Activated CD4-positive, alpha-beta T cell treated with anti-CD3 and anti-CD28 coated beads, Interleukin-2, amount 10 ng/mL, durations not matched to agents 24 days and 14 days (primary cell): ENCODE measurements around the gene FANK1. TPM values are rescaled to one million over a fixed set of nuclear protein-coding genes. Genes with fewer than 3 reads are reported as not detected.

Experiments
- DNase-seq: peaks from one replicate; pipeline ENCODE4 v3.0.0; 2022
- H3K27ac Mint-ChIP-seq: one replicate; pipeline ENCODE4 v1.8.0; 2022; ENCODE audit warnings: mild to moderate bottlenecking, mixed read lengths
- H3K27me3 Mint-ChIP-seq: one replicate; pipeline ENCODE4 v1.8.0; 2022; ENCODE audit warnings: mixed read lengths
- H3K36me3 Mint-ChIP-seq: one replicate; pipeline ENCODE4 v1.8.0; 2022; ENCODE audit warnings: low read depth, mild to moderate bottlenecking, mixed read lengths
- H3K4me1 Mint-ChIP-seq: one replicate; pipeline ENCODE4 v1.8.0; 2021; ENCODE audit warnings: mixed read lengths
- H3K4me3 Mint-ChIP-seq: one replicate; pipeline ENCODE4 v1.8.0; 2022; ENCODE audit warnings: mild to moderate bottlenecking, moderate library complexity, mixed read lengths
- H3K9me3 Mint-ChIP-seq: one replicate; pipeline ENCODE4 v1.8.0; 2021; ENCODE audit warnings: mixed read lengths
- intact Hi-C: fragments of 100-400 bp; cut with micrococcal nuclease; formaldehyde crosslinking; loops from one replicate; pipeline ENCODE4 v1.15.1; 2023
- total RNA-seq: library from RNA; stranded (reverse); gene quantifications from 2 replicates; pipeline ENCODE4 v1.2.3, GENCODE V29; 2022

FANK1 gene
- total RNA-seq, 1 donor from 2014 or later: not detected

- intact Hi-C loops: loop anchor here (2.0 to 10.0 kb wide), 3 partner anchors 115 to 1875 kb away; no protein-coding TSS in a partner anchor
- H3K9me3 Mint-ChIP-seq: no peaks in the 10 kb centered on the region
- no peak for DNase-seq
- no peaks in the 10 kb centered on the region for H3K27me3 Mint-ChIP-seq
- H3K4me3 Mint-ChIP-seq: no peak overlapping the region
- no peak overlapping the region for H3K27ac Mint-ChIP-seq
- H3K4me1 Mint-ChIP-seq: no peaks in the 10 kb centered on the region
- no peaks in the 10 kb centered on the region for H3K36me3 Mint-ChIP-seq
Measured at GRCh38 chr10:125979976-125980375, 83.6 kb downstream of the FANK1 start.

DNA sequence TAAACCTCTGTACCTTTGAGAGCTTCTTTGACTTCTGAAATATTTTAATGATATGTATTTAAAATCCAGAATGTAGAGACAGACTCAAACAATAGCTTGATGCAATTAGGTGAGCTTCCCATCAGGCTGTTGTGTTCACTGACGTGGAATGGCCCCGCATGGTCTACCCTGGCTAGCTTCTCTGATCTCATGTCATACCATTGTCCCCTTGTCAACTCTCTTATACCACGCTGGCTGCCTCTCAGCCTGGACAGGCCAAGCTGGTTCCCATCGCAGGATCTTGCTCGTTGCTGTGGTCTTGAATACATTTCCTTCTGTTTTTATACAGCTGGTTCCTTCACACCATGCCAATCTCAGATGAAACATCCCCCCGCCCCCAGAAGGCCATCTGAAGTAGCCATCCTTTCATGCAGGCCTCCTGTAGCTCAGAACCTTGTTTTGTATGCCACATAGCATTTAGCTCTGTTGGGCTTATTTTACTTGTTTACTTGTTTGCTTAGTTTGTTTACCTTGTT, 84.2 kb downstream of the FANK1 start:
- H3K4me1 Mint-ChIP-seq: no peaks in the 10 kb centered on the region
- H3K36me3 Mint-ChIP-seq: no peaks in the 10 kb centered on the region
- intact Hi-C loops: loop anchor here (2.0 to 10.0 kb wide), 2 partner anchors 406 to 1874 kb away; no protein-coding TSS in a partner anchor
- no peak for DNase-seq
- no peaks in the 10 kb centered on the region for H3K27me3 Mint-ChIP-seq
- H3K4me3 Mint-ChIP-seq: no peak overlapping the region
- no peaks in the 10 kb centered on the region for H3K9me3 Mint-ChIP-seq
- no peak overlapping the region for H3K27ac Mint-ChIP-seq

DNA sequence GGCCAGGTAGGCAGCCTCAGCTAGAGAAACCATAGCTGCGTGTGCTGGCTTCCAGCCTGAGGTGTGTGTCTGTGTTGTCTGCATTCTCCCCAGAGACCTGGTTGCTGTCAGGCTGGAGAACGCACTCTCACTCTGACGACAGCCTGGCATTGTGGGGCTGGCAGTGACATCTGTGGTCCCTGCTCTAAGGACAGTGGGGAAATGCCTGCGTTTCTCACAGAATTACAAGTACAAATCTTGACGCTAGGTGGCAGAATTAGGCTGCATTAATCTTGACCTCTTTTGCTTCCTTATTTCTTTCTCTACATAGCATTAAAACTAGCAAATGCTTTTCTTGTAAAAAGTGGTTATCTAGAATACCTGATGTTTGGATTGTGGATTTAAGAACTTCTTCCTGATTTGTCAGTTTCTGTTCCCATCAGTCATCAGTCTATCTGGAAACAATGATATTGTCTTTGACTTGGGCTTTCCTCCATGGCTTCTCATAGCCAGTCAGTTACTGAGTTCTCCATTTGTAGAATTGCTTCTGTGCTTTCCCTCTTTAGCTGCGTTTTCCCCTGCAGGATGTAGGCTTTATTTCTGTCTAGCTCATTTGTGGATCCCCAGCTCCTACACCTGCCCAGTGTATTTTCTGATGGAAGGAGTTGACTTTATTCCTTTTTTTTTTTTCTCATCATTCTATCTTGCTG, 86.0 kb downstream of the FANK1 start:
- DNase-seq: peak; percentile 66
- H3K27me3 Mint-ChIP-seq: no peaks in the 10 kb centered on the region
- H3K27ac Mint-ChIP-seq: no peak overlapping the region
- no peaks in the 10 kb centered on the region for H3K4me1 Mint-ChIP-seq
- H3K4me3 Mint-ChIP-seq: no peak overlapping the region
- H3K9me3 Mint-ChIP-seq: no peaks in the 10 kb centered on the region
- no peaks in the 10 kb centered on the region for H3K36me3 Mint-ChIP-seq
- intact Hi-C loops: loop anchor here (2.0 to 10.0 kb wide), 2 partner anchors 522 to 1872 kb away; no protein-coding TSS in a partner anchor

- Mint-ChIP-seq H3K4me3 (no peak overlapping the region), H3K27ac (no peak overlapping the region), H3K36me3 (no peaks in the 10 kb centered on the region), H3K4me1 (no peaks in the 10 kb centered on the region), H3K9me3 (no peaks in the 10 kb centered on the region), H3K27me3 (no peaks in the 10 kb centered on the region)
- DNase-seq: no peak
- intact Hi-C loops: loop anchor here (2.0 to 10.0 kb wide), 2 partner anchors 522 to 1872 kb away; no protein-coding TSS in a partner anchor
Measured at GRCh38 chr10:125983161-125983560, 86.8 kb downstream of the FANK1 start.

DNA sequence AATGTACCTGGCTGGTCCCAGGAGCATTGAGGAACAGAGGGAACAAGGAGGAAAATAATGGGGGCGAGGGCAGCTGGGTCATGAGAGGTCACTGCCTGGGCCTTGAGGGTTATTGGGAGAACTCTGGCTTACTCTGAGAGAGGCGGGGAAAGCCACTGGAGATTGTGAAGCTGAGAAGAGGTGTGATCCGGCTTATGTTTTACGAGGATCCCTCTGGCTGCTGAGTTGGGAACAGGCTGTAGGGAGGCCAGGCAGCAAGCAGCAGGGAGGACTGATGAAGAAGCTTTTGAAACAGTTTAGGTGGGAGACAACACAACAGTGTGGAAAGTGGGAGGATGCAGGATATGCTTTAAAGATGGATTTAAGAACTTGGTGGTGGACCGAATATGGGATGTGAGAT, 87.3 kb downstream of the FANK1 start:
- Mint-ChIP-seq H3K9me3 (no peaks in the 10 kb centered on the region), H3K4me1 (no peaks in the 10 kb centered on the region), H3K36me3 (no peaks in the 10 kb centered on the region), H3K27me3 (no peaks in the 10 kb centered on the region), H3K27ac (no peak overlapping the region), H3K4me3 (no peak overlapping the region)
- DNase-seq: no peak
- intact Hi-C loops: loop anchor here (2.0 to 10.0 kb wide), 2 partner anchors 521 to 1871 kb away; no protein-coding TSS in a partner anchor

DNA sequence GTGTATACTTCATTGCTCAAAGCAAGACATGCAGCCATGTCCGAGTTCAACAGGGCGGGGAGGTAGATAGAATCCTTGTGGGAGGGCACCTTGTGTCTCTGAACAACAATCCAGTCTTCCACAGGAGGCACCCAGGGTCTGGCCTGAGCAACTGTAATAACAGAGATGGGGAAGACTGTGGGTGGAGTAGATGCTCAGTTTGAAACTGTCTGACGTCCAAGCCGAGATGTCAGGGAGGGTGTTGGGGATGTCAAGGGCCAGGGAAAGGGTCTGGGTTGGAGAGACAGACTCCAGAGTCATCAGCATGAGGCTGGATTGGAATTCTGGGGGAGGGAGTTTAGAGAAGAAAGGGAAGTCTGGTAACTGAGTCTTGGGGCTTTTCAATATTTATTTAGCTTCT, 88.0 kb downstream of the FANK1 start:
- intact Hi-C loops: loop anchor here (10.0 kb wide), 1 partner anchor 1870 kb away; no protein-coding TSS in a partner anchor
- no peaks in the 10 kb centered on the region for H3K27me3 Mint-ChIP-seq
- no peaks in the 10 kb centered on the region for H3K4me1 Mint-ChIP-seq
- no peaks in the 10 kb centered on the region for H3K36me3 Mint-ChIP-seq
- no peaks in the 10 kb centered on the region for H3K9me3 Mint-ChIP-seq
- no peak overlapping the region for H3K27ac Mint-ChIP-seq
- DNase-seq: no peak
- no peak overlapping the region for H3K4me3 Mint-ChIP-seq

GRCh38 chr10:125984865-125985495, 88.6 kb downstream of the FANK1 start:
- Mint-ChIP-seq H3K27ac (no peak overlapping the region), H3K4me1 (no peaks in the 10 kb centered on the region), H3K36me3 (no peaks in the 10 kb centered on the region), H3K9me3 (no peaks in the 10 kb centered on the region), H3K4me3 (no peak overlapping the region), H3K27me3 (no peaks in the 10 kb centered on the region)
- DNase-seq: no peak
- intact Hi-C loops: loop anchor here (10.0 kb wide), 1 partner anchor 1870 kb away; no protein-coding TSS in a partner anchor

DNA sequence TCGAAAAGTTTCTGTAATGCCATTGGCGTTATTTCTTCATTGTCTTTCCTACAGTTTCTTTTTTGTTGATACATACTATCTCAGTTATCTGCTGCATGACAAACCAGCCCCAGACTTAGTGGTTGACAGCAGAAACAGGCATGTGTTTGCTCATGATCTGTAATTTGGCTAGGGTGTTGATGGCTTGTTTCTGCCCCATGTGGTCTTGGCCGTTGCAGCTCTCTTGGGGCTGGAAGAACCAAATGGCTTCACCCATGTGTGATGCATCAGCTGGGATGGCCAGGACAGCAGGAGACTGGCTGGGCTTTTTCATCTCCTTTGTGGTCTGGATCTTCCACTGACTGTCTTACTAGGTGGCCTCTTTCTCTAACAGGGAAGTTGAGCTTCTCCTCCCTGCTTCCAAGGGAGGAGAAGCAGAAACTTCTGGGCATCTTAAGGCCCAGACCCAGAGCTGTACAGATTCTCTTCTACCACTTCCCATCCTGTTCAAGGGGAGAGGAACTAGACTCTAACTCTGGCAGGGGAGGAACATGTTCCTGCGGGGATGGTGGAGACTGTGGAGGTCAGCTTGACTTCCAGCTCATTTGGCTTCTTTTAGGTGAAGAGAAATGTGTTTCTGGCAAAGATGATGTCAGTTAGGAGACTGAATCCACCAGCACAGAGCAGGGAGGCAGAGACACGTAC, 89.3 kb downstream of the FANK1 start:
- H3K36me3 Mint-ChIP-seq: no peaks in the 10 kb centered on the region
- no peak for DNase-seq
- no peak overlapping the region for H3K27ac Mint-ChIP-seq
- no peaks in the 10 kb centered on the region for H3K27me3 Mint-ChIP-seq
- no peaks in the 10 kb centered on the region for H3K4me1 Mint-ChIP-seq
- no peak overlapping the region for H3K4me3 Mint-ChIP-seq
- no peaks in the 10 kb centered on the region for H3K9me3 Mint-ChIP-seq
- intact Hi-C loops: loop anchor here (10.0 kb wide), 1 partner anchor 1869 kb away; no protein-coding TSS in a partner anchor

GRCh38 chr10:125989791-125990190, 93.4 kb downstream of the FANK1 start:
- Mint-ChIP-seq H3K4me3 (no peak overlapping the region), H3K9me3 (no peaks in the 10 kb centered on the region), H3K4me1 (no peaks in the 10 kb centered on the region), H3K27me3 (no peaks in the 10 kb centered on the region), H3K27ac (no peak overlapping the region), H3K36me3 (no peaks in the 10 kb centered on the region)
- intact Hi-C loops: loop anchor here (10.0 kb wide), 1 partner anchor 1865 kb away; no protein-coding TSS in a partner anchor
- DNase-seq: no peak

DNA sequence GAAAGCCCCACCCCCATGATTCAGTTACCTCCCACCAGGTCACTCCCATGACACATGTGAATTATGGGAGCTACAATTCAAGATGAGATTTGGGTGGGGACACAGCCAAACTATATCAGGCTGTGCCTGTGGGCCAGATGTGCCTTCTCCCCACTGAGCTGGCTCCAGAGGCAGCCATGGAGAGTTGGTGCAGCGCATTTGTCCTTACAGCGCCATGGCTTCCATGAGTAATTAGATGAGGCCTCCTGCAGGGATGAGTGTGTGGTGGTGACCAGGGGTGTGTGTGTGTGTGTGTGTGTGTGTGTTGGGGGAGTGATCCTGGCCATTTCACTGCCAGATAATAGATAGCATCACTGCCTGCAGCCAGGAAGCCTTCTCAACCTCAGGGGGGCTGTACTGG, 94.6 kb downstream of the FANK1 start:
- Mint-ChIP-seq H3K36me3 (no peaks in the 10 kb centered on the region), H3K4me1 (no peaks in the 10 kb centered on the region), H3K9me3 (no peaks in the 10 kb centered on the region), H3K4me3 (no peak overlapping the region), H3K27ac (no peak overlapping the region), H3K27me3 (no peaks in the 10 kb centered on the region)
- DNase-seq: no peak
- intact Hi-C loops: no loop called here

- DNase-seq: no peak
- no peaks in the 10 kb centered on the region for H3K36me3 Mint-ChIP-seq
- H3K4me1 Mint-ChIP-seq: no peaks in the 10 kb centered on the region
- no peak overlapping the region for H3K27ac Mint-ChIP-seq
- H3K27me3 Mint-ChIP-seq: no peaks in the 10 kb centered on the region
- intact Hi-C loops: no loop called here
- H3K9me3 Mint-ChIP-seq: no peaks in the 10 kb centered on the region
- H3K4me3 Mint-ChIP-seq: no peak overlapping the region
Measured at GRCh38 chr10:125991392-125991791, 95.0 kb downstream of the FANK1 start.

DNA sequence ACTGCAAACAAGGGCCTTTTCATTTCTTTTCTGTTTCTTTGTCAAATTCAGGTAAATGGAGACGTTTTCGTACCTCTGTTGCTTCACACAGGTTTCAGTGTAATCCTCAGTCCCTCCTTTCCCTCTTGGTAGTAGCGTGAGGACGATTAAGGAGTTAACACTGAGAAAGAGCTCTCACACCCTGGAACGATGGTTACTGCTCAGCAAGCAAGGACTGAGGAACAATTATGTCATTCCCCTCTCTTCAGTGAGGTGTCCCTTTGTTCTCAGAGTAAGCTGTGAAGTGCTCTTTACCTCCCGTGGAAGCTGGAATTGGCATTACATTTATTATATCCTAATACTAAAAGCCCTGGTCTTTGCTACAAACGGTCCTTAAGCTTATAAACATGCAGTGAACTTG, 95.9 kb downstream of the FANK1 start:
- H3K27me3 Mint-ChIP-seq: no peaks in the 10 kb centered on the region
- intact Hi-C loops: no loop called here
- H3K4me1 Mint-ChIP-seq: no peaks in the 10 kb centered on the region
- H3K36me3 Mint-ChIP-seq: no peaks in the 10 kb centered on the region
- H3K4me3 Mint-ChIP-seq: no peak overlapping the region
- H3K9me3 Mint-ChIP-seq: no peaks in the 10 kb centered on the region
- no peak overlapping the region for H3K27ac Mint-ChIP-seq
- DNase-seq: no peak

- no peaks in the 10 kb centered on the region for H3K36me3 Mint-ChIP-seq
- no peaks in the 10 kb centered on the region for H3K4me1 Mint-ChIP-seq
- H3K4me3 Mint-ChIP-seq: no peak overlapping the region
- no peak for DNase-seq
- H3K27ac Mint-ChIP-seq: no peak overlapping the region
- H3K27me3 Mint-ChIP-seq: peaks cover 1% of the 10 kb centered on the region
- intact Hi-C loops: no loop called here
- H3K9me3 Mint-ChIP-seq: no peaks in the 10 kb centered on the region
Measured at GRCh38 chr10:125994601-125995000, 98.2 kb downstream of the FANK1 start.
